Prostate gland (tissue), 2 donors: ENCODE results near the gene IFNG. TPM values are rescaled to one million over a fixed set of nuclear protein-coding genes. Genes with fewer than 3 reads are reported as not detected.

Experiments used
- DNase-seq: peaks from one replicate; pipeline ENCODE4 v3.0.0-alpha.2; 2019; ENCODE audit warnings: low spot score
- H3K27ac ChIP-seq, 2 donors: fragments of 200-600 bp; sonication (generic); 2 replicates each; pipeline ENCODE4 v1.5.1; 2017 to 2019
- H3K27me3 ChIP-seq: fragments of 200-600 bp; sonication (generic); replicated peaks from 2 replicates; pipeline ENCODE4 v1.5.1; 2019; ENCODE audit not compliant: insufficient read depth
- H3K36me3 ChIP-seq, 2 donors: fragments of 200-600 bp; sonication (generic); 1 replicate in 1 of 2; 2 replicates in 1 of 2; pipeline versions ENCODE4 v1.5.1 to v1.8.1; 2017 to 2019
- H3K4me1 ChIP-seq: fragments of 200-600 bp; sonication (generic); replicated peaks from 2 replicates; pipeline ENCODE4 v1.5.1; 2019
- H3K4me3 ChIP-seq, 2 donors: fragments of 200-600 bp; sonication (generic); 2 replicates each; pipeline ENCODE4 v1.5.1; 2017 to 2019
- H3K9me3 ChIP-seq: fragments of 200-600 bp; sonication (generic); 2 replicates; pipeline ENCODE4 v1.5.1; 2017
- CTCF ChIP-seq, 4 experiments: fragments of 200-600 bp in 2 of 4; fragments of 450-650 bp in 2 of 4; sonication (generic) in 2 of 4; IDR thresholded peaks; 1 replicate in 3 of 4; 2 replicates in 1 of 4; pipeline ENCODE4 v1.5.1; 2016 to 2019; ENCODE audit warnings: antibody characterized with exemption in 4 of 4, mild to moderate bottlenecking in 2 of 4, moderate library complexity in 2 of 4
- POLR2A ChIP-seq: fragments of 450-650 bp; IDR thresholded peaks from one replicate; pipeline ENCODE4 v1.6.1; 2016; ENCODE audit warnings: antibody characterized with exemption, mild to moderate bottlenecking
- POLR2AphosphoS5 ChIP-seq: sonication (generic); formaldehyde crosslinking; IDR thresholded peaks from one replicate; pipeline ENCODE4 v1.6.1; 2017; ENCODE audit warnings: antibody characterized with exemption
- WGBS: methylation state at CpG from one replicate; pipeline ENCODE4 v1.1.5; 2018; 5-methylcytosine and 5-hydroxymethylcytosine counted together
- intact Hi-C: fragments of 100-400 bp; cut with DNase I; formaldehyde crosslinking; loops from one replicate; pipeline ENCODE4 v1.14.2; 2022
- total RNA-seq, 2 donors: library from RNA; depleted of rRNA; stranded (reverse); fragments of >200 nt; gene quantifications; one replicate each; pipeline ENCODE4 v1.1.0, GENCODE V29; 2016

Gene IFNG
- total RNA-seq, 2 donors from 2014 or later: not detected

GRCh38 chr12:68180792-68181744 lies 21.5 kb upstream of the IFNG start:
- no peak for DNase-seq
- H3K36me3 ChIP-seq: no peaks in the 10 kb centered on the region
- no peak overlapping the region for H3K27ac ChIP-seq
- TF ChIP-seq CTCF (IDR thresholded peaks at IDR 0.05) (no peak), POLR2A (no peak), POLR2AphosphoS5 (no peak)
- intact Hi-C loops: no loop called here
- no peak overlapping the region for H3K4me3 ChIP-seq
- 74% methylated on average over 3 of the region's 3 CpGs for WGBS
- H3K27me3 ChIP-seq: no peaks in the 10 kb centered on the region
- no peaks in the 10 kb centered on the region for H3K4me1 ChIP-seq
- H3K9me3 ChIP-seq: no peaks in the 10 kb centered on the region

GRCh38 chr12:68178774-68179439 lies 19.4 kb upstream of the IFNG start:
- WGBS: 87% methylated on average over 3 of the region's 3 CpGs
- TF ChIP-seq CTCF (IDR thresholded peaks at IDR 0.05) (no peak), POLR2AphosphoS5 (no peak), POLR2A (no peak)
- intact Hi-C loops: no loop called here
- Histone ChIP-seq H3K27me3 (no peaks in the 10 kb centered on the region), H3K36me3 (no peaks in the 10 kb centered on the region), H3K4me1 (no peaks in the 10 kb centered on the region), H3K4me3 (no peak overlapping the region), H3K9me3 (no peaks in the 10 kb centered on the region), H3K27ac (no peak overlapping the region)
- DNase-seq: no peak

- TF ChIP-seq CTCF (IDR thresholded peaks at IDR 0.05) (no peak), POLR2AphosphoS5 (no peak), POLR2A (no peak)
- Histone ChIP-seq H3K9me3 (no peaks in the 10 kb centered on the region), H3K4me3 (no peak overlapping the region), H3K36me3 (no peaks in the 10 kb centered on the region), H3K4me1 (no peaks in the 10 kb centered on the region), H3K27ac (no peak overlapping the region), H3K27me3 (no peaks in the 10 kb centered on the region)
- DNase-seq: no peak
- intact Hi-C loops: no loop called here
These were observed 18.6 kb upstream of the IFNG start for GRCh38 chr12:68178184-68178583.

GRCh38 chr12:68177562-68177961 lies 18.0 kb upstream of the IFNG start:
- 83% methylated on average over 2 of the region's 2 CpGs for WGBS

More at GRCh38 chr12:68177562-68177961, 18.0 kb upstream of the IFNG start:
- no peak for TF ChIP-seq POLR2AphosphoS5
- no peak for TF ChIP-seq CTCF (IDR thresholded peaks at IDR 0.05)
- TF ChIP-seq POLR2A: no peak
- no peak for DNase-seq
- Histone ChIP-seq H3K4me3 (no peak overlapping the region), H3K36me3 (no peaks in the 10 kb centered on the region), H3K4me1 (no peaks in the 10 kb centered on the region), H3K27me3 (no peaks in the 10 kb centered on the region), H3K9me3 (no peaks in the 10 kb centered on the region), H3K27ac (no peak overlapping the region)
- intact Hi-C loops: no loop called here
